ENCODE results near the gene KDM5C.
"Not testable (repeated sequence)": the region's sequence is repeated elsewhere in the genome, so short reads cannot be mapped to it uniquely, and the experiment has no call there.

The KDM5C gene

GRCh38 chrX:53184836-53185235, 40.2 kb downstream of the KDM5C start:
- no peaks in the 10 kb centered on the region for H3K9me3 ChIP-seq (ENCODE audit: control insufficient read depth in 1 of 2, low read length in 2 of 2)
- no peak overlapping the region for H3K4me3 ChIP-seq (ENCODE audit: low read depth in 1 of 2, low read length in 2 of 2)
- no peaks in the 10 kb centered on the region for H3K4me1 ChIP-seq (ENCODE audit: control insufficient read depth in 1 of 2, insufficient read depth in 2 of 2, low read length in 2 of 2)
- H3K27me3 ChIP-seq (ENCODE audit: low read depth, low read length) = no peaks in the 10 kb centered on the region
- no peaks in the 10 kb centered on the region for H3K36me3 ChIP-seq (ENCODE audit: control insufficient read depth in 1 of 2, insufficient read depth in 2 of 2, low read length in 2 of 2)
- H3K27ac ChIP-seq (ENCODE audit: low read length) = no peak overlapping the region

- Histone ChIP-seq H3K4me3 (ENCODE audit: low read depth in 1 of 2, low read length in 2 of 2) (no peak overlapping the region), H3K27ac (ENCODE audit: low read length) (no peak overlapping the region), H3K4me1 (ENCODE audit: control insufficient read depth in 1 of 2, insufficient read depth in 2 of 2, low read length in 2 of 2) (no peaks in the 10 kb centered on the region), H3K9me3 (ENCODE audit: control insufficient read depth in 1 of 2, low read length in 2 of 2) (no peaks in the 10 kb centered on the region), H3K27me3 (ENCODE audit: low read depth, low read length) (no peaks in the 10 kb centered on the region), H3K36me3 (ENCODE audit: control insufficient read depth in 1 of 2, insufficient read depth in 2 of 2, low read length in 2 of 2) (no peaks in the 10 kb centered on the region)
Measured at GRCh38 chrX:53171356-53171755, 53.7 kb downstream of the KDM5C start.

- H3K4me3 ChIP-seq (ENCODE audit: low read depth in 1 of 2, low read length in 2 of 2) = no peak overlapping the region
- no peaks in the 10 kb centered on the region for H3K36me3 ChIP-seq (ENCODE audit: control insufficient read depth in 1 of 2, insufficient read depth in 2 of 2, low read length in 2 of 2)
- H3K9me3 ChIP-seq (ENCODE audit: control insufficient read depth in 1 of 2, low read length in 2 of 2) = no peaks in the 10 kb centered on the region
- H3K4me1 ChIP-seq (ENCODE audit: control insufficient read depth in 1 of 2, insufficient read depth in 2 of 2, low read length in 2 of 2) = no peaks in the 10 kb centered on the region
- H3K27me3 ChIP-seq (ENCODE audit: low read depth, low read length) = no peaks in the 10 kb centered on the region
- no peak overlapping the region for H3K27ac ChIP-seq (ENCODE audit: low read length)
Measured at GRCh38 chrX:53166103-53166502, 58.9 kb downstream of the KDM5C start.

GRCh38 chrX:53164566-53164965, 60.4 kb downstream of the KDM5C start:
- not testable (repeated sequence) for H3K27me3 ChIP-seq (ENCODE audit: low read depth, low read length); H3K4me1 ChIP-seq (ENCODE audit: control insufficient read depth in 1 of 2, insufficient read depth in 2 of 2, low read length in 2 of 2); H3K9me3 ChIP-seq (ENCODE audit: control insufficient read depth in 1 of 2, low read length in 2 of 2); H3K4me3 ChIP-seq (ENCODE audit: low read depth in 1 of 2, low read length in 2 of 2); H3K27ac ChIP-seq (ENCODE audit: low read length); H3K36me3 ChIP-seq (ENCODE audit: control insufficient read depth in 1 of 2, insufficient read depth in 2 of 2, low read length in 2 of 2)

- H3K36me3 ChIP-seq (ENCODE audit: control insufficient read depth in 1 of 2, insufficient read depth in 2 of 2, low read length in 2 of 2) = no peaks in the 10 kb centered on the region
- no peaks in the 10 kb centered on the region for H3K9me3 ChIP-seq (ENCODE audit: control insufficient read depth in 1 of 2, low read length in 2 of 2)
Measured at GRCh38 chrX:53163436-53163835, 61.6 kb downstream of the KDM5C start.

GRCh38 chrX:53160297-53160983, 64.6 kb downstream of the KDM5C start:
- H3K27ac ChIP-seq (ENCODE audit: low read length) = no peak overlapping the region
- H3K27me3 ChIP-seq (ENCODE audit: low read depth, low read length) = no peaks in the 10 kb centered on the region
- no peaks in the 10 kb centered on the region for H3K4me1 ChIP-seq (ENCODE audit: control insufficient read depth in 1 of 2, insufficient read depth in 2 of 2, low read length in 2 of 2)
- H3K36me3 ChIP-seq (ENCODE audit: control insufficient read depth in 1 of 2, insufficient read depth in 2 of 2, low read length in 2 of 2) = no peaks in the 10 kb centered on the region
- H3K9me3 ChIP-seq (ENCODE audit: control insufficient read depth in 1 of 2, low read length in 2 of 2) = no peaks in the 10 kb centered on the region
- H3K4me3 ChIP-seq (ENCODE audit: low read depth in 1 of 2, low read length in 2 of 2) = no peak overlapping the region

More at GRCh38 chrX:53163436-53163835, 61.6 kb downstream of the KDM5C start:
- no peaks in the 10 kb centered on the region for H3K4me1 ChIP-seq (ENCODE audit: control insufficient read depth in 1 of 2, insufficient read depth in 2 of 2, low read length in 2 of 2)
- no peaks in the 10 kb centered on the region for H3K27me3 ChIP-seq (ENCODE audit: low read depth, low read length)
- no peak overlapping the region for H3K4me3 ChIP-seq (ENCODE audit: low read depth in 1 of 2, low read length in 2 of 2)
- no peak overlapping the region for H3K27ac ChIP-seq (ENCODE audit: low read length)

- Histone ChIP-seq H3K4me1 (ENCODE audit: control insufficient read depth in 1 of 2, insufficient read depth in 2 of 2, low read length in 2 of 2) (no peaks in the 10 kb centered on the region), H3K27me3 (ENCODE audit: low read depth, low read length) (no peaks in the 10 kb centered on the region), H3K36me3 (ENCODE audit: control insufficient read depth in 1 of 2, insufficient read depth in 2 of 2, low read length in 2 of 2) (no peaks in the 10 kb centered on the region), H3K27ac (ENCODE audit: low read length) (no peak overlapping the region), H3K4me3 (ENCODE audit: low read depth in 1 of 2, low read length in 2 of 2) (no peak overlapping the region), H3K9me3 (ENCODE audit: control insufficient read depth in 1 of 2, low read length in 2 of 2) (no peaks in the 10 kb centered on the region)
Measured at GRCh38 chrX:53159184-53159583, 65.8 kb downstream of the KDM5C start.

GRCh38 chrX:53156207-53156596, 68.8 kb downstream of the KDM5C start:
- H3K4me1 ChIP-seq (ENCODE audit: control insufficient read depth in 1 of 2, insufficient read depth in 2 of 2, low read length in 2 of 2) = no peaks in the 10 kb centered on the region
- H3K27ac ChIP-seq (ENCODE audit: low read length) = no peak overlapping the region
- H3K9me3 ChIP-seq (ENCODE audit: control insufficient read depth in 1 of 2, low read length in 2 of 2) = no peaks in the 10 kb centered on the region
- no peaks in the 10 kb centered on the region for H3K36me3 ChIP-seq (ENCODE audit: control insufficient read depth in 1 of 2, insufficient read depth in 2 of 2, low read length in 2 of 2)
- H3K4me3 ChIP-seq (ENCODE audit: low read depth in 1 of 2, low read length in 2 of 2) = no peak overlapping the region
- no peaks in the 10 kb centered on the region for H3K27me3 ChIP-seq (ENCODE audit: low read depth, low read length)

GRCh38 chrX:53155512-53156206, 69.3 kb downstream of the KDM5C start:
- no peak overlapping the region for H3K4me3 ChIP-seq (ENCODE audit: low read depth in 1 of 2, low read length in 2 of 2)
- H3K36me3 ChIP-seq (ENCODE audit: control insufficient read depth in 1 of 2, insufficient read depth in 2 of 2, low read length in 2 of 2) = no peaks in the 10 kb centered on the region
- H3K9me3 ChIP-seq (ENCODE audit: control insufficient read depth in 1 of 2, low read length in 2 of 2) = no peaks in the 10 kb centered on the region
- no peaks in the 10 kb centered on the region for H3K4me1 ChIP-seq (ENCODE audit: control insufficient read depth in 1 of 2, insufficient read depth in 2 of 2, low read length in 2 of 2)
- no peaks in the 10 kb centered on the region for H3K27me3 ChIP-seq (ENCODE audit: low read depth, low read length)
- H3K27ac ChIP-seq (ENCODE audit: low read length) = no peak overlapping the region

- H3K36me3 ChIP-seq (ENCODE audit: control insufficient read depth in 1 of 2, insufficient read depth in 2 of 2, low read length in 2 of 2) = no peaks in the 10 kb centered on the region
- H3K9me3 ChIP-seq (ENCODE audit: control insufficient read depth in 1 of 2, low read length in 2 of 2) = no peaks in the 10 kb centered on the region
- no peak overlapping the region for H3K4me3 ChIP-seq (ENCODE audit: low read depth in 1 of 2, low read length in 2 of 2)
- no peaks in the 10 kb centered on the region for H3K4me1 ChIP-seq (ENCODE audit: control insufficient read depth in 1 of 2, insufficient read depth in 2 of 2, low read length in 2 of 2)
- no peak overlapping the region for H3K27ac ChIP-seq (ENCODE audit: low read length)
- H3K27me3 ChIP-seq (ENCODE audit: low read depth, low read length) = no peaks in the 10 kb centered on the region
Measured at GRCh38 chrX:53153581-53153980, 71.4 kb downstream of the KDM5C start.
